Cerebellar nuclear complex (tissue), 1 donor: ENCODE data around the gene USP10.
"Not testable (repeated sequence)": the region's sequence is repeated elsewhere in the genome, so short reads cannot be mapped to it uniquely, and the experiment has no call there.

Experiments used
- DNase-seq, 2 experiments: peaks; one replicate each; lab custom pipeline; 2025; lab: John Stamatoyannopoulos, UW

The USP10 gene

GRCh38 chr16:84726669-84727467, 27.1 kb downstream of the USP10 start:
- DNase-seq: no peak

GRCh38 chr16:84728853-84729424, 29.1 kb downstream of the USP10 start:
- DNase-seq: no peak

- DNase-seq: no peak
Measured at GRCh38 chr16:84729716-84730320, 30.0 kb downstream of the USP10 start.

GRCh38 chr16:84730406-84731106, 30.8 kb downstream of the USP10 start:
- no peak for DNase-seq

GRCh38 chr16:84732332-84732673, 32.5 kb downstream of the USP10 start:
- not testable (repeated sequence) for DNase-seq

GRCh38 chr16:84732674-84733352, 33.0 kb downstream of the USP10 start:
- no peak for DNase-seq

- no peak for DNase-seq
Measured at GRCh38 chr16:84735849-84736586, 36.2 kb downstream of the USP10 start.

- peak in 1 of 2 experiments; percentile 46 for DNase-seq
Measured at GRCh38 chr16:84737192-84738011, 37.6 kb downstream of the USP10 start.

GRCh38 chr16:84738255-84739038, 38.6 kb downstream of the USP10 start:
- peak in 1 of 2 experiments; percentile 34 for DNase-seq

GRCh38 chr16:84739349-84740124, 39.7 kb downstream of the USP10 start:
- DNase-seq: no peak

- DNase-seq: no peak
Measured at GRCh38 chr16:84740596-84741116, 40.9 kb downstream of the USP10 start.

GRCh38 chr16:84741340-84741830, 41.6 kb downstream of the USP10 start:
- no peak for DNase-seq

- no peak for DNase-seq
Measured at GRCh38 chr16:84742641-84743092, 42.9 kb downstream of the USP10 start.

- no peak for DNase-seq
Measured at GRCh38 chr16:84746231-84746630, 46.4 kb downstream of the USP10 start.

- DNase-seq: no peak
Measured at GRCh38 chr16:84746875-84747274, 47.1 kb downstream of the USP10 start.

- DNase-seq: not testable (repeated sequence)
Measured at GRCh38 chr16:84748247-84748646, 48.4 kb downstream of the USP10 start.

GRCh38 chr16:84749072-84749471, 49.3 kb downstream of the USP10 start:
- no peak for DNase-seq

GRCh38 chr16:84749815-84750214, 50.0 kb downstream of the USP10 start:
- DNase-seq: no peak
